ENCODE measurements around the gene ROBO2.

ROBO2 gene

GRCh38 chr3:77227567-77227966, 187.7 kb downstream of the ROBO2 start:
- DNase-seq (ENCODE audit: low read depth) = no peak
- H3K4me3 ChIP-seq (ENCODE audit: low read length) = no peak overlapping the region
- no peak for TF ChIP-seq CTCF (conservative IDR thresholded peaks at IDR 0.05; ENCODE audit: low read length)

GRCh38 chr3:77232557-77232956, 192.7 kb downstream of the ROBO2 start:
- no peak for DNase-seq (ENCODE audit: low read depth)
- no peak overlapping the region for H3K4me3 ChIP-seq (ENCODE audit: low read length)
- TF ChIP-seq CTCF (conservative IDR thresholded peaks at IDR 0.05; ENCODE audit: low read length) = no peak

GRCh38 chr3:77234004-77234403, 194.1 kb downstream of the ROBO2 start:
- no peak for TF ChIP-seq CTCF (conservative IDR thresholded peaks at IDR 0.05; ENCODE audit: low read length)
- no peak overlapping the region for H3K4me3 ChIP-seq (ENCODE audit: low read length)
- DNase-seq (ENCODE audit: low read depth) = no peak

- no peak overlapping the region for H3K4me3 ChIP-seq (ENCODE audit: low read length)
- no peak for DNase-seq (ENCODE audit: low read depth)
- no peak for TF ChIP-seq CTCF (conservative IDR thresholded peaks at IDR 0.05; ENCODE audit: low read length)
Observed at GRCh38 chr3:77236118-77236517, 196.2 kb downstream of the ROBO2 start.

GRCh38 chr3:77240072-77240650, 200.3 kb downstream of the ROBO2 start:
- H3K4me3 ChIP-seq (ENCODE audit: low read length) = no peak overlapping the region
- no peak for DNase-seq (ENCODE audit: low read depth)
- no peak for TF ChIP-seq CTCF (conservative IDR thresholded peaks at IDR 0.05; ENCODE audit: low read length)

GRCh38 chr3:77242371-77242770, 202.5 kb downstream of the ROBO2 start:
- no peak for DNase-seq (ENCODE audit: low read depth)
- H3K4me3 ChIP-seq (ENCODE audit: low read length) = no peak overlapping the region
- TF ChIP-seq CTCF (conservative IDR thresholded peaks at IDR 0.05; ENCODE audit: low read length) = no peak

- no peak for DNase-seq (ENCODE audit: low read depth)
- no peak for TF ChIP-seq CTCF (conservative IDR thresholded peaks at IDR 0.05; ENCODE audit: low read length)
- H3K4me3 ChIP-seq (ENCODE audit: low read length) = no peak overlapping the region
Observed at GRCh38 chr3:77244981-77245380, 205.1 kb downstream of the ROBO2 start.

Measured in AG10803 (cell line).